ENCODE measurements around the gene TADA2B.

- TF ChIP-seq, protein P1, sequence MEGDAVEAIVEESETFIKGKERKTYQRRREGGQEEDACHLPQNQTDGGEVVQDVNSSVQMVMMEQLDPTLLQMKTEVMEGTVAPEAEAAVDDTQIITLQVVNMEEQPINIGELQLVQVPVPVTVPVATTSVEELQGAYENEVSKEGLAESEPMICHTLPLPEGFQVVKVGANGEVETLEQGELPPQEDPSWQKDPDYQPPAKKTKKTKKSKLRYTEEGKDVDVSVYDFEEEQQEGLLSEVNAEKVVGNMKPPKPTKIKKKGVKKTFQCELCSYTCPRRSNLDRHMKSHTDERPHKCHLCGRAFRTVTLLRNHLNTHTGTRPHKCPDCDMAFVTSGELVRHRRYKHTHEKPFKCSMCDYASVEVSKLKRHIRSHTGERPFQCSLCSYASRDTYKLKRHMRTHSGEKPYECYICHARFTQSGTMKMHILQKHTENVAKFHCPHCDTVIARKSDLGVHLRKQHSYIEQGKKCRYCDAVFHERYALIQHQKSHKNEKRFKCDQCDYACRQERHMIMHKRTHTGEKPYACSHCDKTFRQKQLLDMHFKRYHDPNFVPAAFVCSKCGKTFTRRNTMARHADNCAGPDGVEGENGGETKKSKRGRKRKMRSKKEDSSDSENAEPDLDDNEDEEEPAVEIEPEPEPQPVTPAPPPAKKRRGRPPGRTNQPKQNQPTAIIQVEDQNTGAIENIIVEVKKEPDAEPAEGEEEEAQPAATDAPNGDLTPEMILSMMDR (IDR thresholded peaks at IDR 0.05) = no peak
- no peak for TF ChIP-seq EP300 (IDR thresholded peaks at IDR 0.05)
- no peak for TF ChIP-seq POLR2A (IDR thresholded peaks at IDR 0.05)
Measured at GRCh38 chr4:7041246-7041645, 1.9 kb upstream of the TADA2B start.
